Thyroid gland (tissue), 4 donors: Measurements from ENCODE around the gene DPF3.

Experiments used
- CTCF ChIP-seq, 6 experiments: fragments of 200-600 bp in 3 of 6; fragments of 450-650 bp in 3 of 6; sonication (generic) in 3 of 6; IDR thresholded peaks; one replicate each; pipeline ENCODE4 v1.5.1; 2016 to 2019; ENCODE audit warnings: antibody characterized with exemption in 6 of 6, mild to moderate bottlenecking in 2 of 6, inconsistent platforms in 1 of 6, moderate library complexity in 1 of 6
- POLR2A ChIP-seq, 2 donors: fragments of 450-650 bp; IDR thresholded peaks; one replicate each; pipeline ENCODE4 v1.6.1; 2017; ENCODE audit warnings: antibody characterized with exemption in 2 of 2, mild to moderate bottlenecking in 2 of 2, moderate library complexity in 1 of 2

GRCh38 chr14:72802588-72802946, 91.3 kb downstream of the DPF3 start:
- no peak for TF ChIP-seq POLR2A (IDR thresholded peaks at IDR 0.05)
- no peak for TF ChIP-seq CTCF (IDR thresholded peaks at IDR 0.05)
